VCaP (cell line): ENCODE results near the gene BAG5.

ENCODE experiments used
- H3K27ac ChIP-seq: fragments of 450-650 bp; 2 replicates; pipeline ENCODE4 v1.5.1; 2017
- TF ChIP-seq, protein P1 (sequence below): fragments of 450-650 bp; conservative IDR thresholded peaks from 2 replicates; pipeline ENCODE4 v1.5.1; 2017; ENCODE audit warnings: mild to moderate bottlenecking, moderate library complexity

The BAG5 gene

DNA sequence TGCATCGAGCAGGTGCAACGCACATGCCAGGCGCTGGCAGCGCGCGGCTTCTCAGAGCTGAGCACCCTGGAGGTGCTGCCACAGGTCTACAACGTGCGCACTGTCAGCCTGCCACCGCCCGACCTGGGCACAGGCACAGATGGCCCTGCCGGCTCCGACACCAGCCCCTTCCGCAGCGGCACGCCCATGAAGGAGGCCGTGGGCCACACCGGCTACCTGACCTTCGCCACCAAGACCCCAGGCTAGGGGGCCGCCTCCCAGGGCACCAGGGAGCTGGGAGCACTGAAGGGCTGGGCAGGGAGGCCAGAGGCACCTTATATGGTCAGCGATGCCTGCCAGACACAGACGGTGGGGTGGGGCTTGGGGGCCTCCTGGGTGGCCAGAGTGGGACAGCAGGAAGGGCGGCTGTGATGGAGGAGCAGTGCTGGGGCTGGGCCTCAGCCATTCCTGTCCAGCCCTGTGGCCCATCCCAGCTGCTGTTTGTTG lies 27.8 kb downstream of the BAG5 start:
- TF ChIP-seq, protein P1, sequence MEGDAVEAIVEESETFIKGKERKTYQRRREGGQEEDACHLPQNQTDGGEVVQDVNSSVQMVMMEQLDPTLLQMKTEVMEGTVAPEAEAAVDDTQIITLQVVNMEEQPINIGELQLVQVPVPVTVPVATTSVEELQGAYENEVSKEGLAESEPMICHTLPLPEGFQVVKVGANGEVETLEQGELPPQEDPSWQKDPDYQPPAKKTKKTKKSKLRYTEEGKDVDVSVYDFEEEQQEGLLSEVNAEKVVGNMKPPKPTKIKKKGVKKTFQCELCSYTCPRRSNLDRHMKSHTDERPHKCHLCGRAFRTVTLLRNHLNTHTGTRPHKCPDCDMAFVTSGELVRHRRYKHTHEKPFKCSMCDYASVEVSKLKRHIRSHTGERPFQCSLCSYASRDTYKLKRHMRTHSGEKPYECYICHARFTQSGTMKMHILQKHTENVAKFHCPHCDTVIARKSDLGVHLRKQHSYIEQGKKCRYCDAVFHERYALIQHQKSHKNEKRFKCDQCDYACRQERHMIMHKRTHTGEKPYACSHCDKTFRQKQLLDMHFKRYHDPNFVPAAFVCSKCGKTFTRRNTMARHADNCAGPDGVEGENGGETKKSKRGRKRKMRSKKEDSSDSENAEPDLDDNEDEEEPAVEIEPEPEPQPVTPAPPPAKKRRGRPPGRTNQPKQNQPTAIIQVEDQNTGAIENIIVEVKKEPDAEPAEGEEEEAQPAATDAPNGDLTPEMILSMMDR, result no peak
- H3K27ac ChIP-seq, result no peak overlapping the region

DNA sequence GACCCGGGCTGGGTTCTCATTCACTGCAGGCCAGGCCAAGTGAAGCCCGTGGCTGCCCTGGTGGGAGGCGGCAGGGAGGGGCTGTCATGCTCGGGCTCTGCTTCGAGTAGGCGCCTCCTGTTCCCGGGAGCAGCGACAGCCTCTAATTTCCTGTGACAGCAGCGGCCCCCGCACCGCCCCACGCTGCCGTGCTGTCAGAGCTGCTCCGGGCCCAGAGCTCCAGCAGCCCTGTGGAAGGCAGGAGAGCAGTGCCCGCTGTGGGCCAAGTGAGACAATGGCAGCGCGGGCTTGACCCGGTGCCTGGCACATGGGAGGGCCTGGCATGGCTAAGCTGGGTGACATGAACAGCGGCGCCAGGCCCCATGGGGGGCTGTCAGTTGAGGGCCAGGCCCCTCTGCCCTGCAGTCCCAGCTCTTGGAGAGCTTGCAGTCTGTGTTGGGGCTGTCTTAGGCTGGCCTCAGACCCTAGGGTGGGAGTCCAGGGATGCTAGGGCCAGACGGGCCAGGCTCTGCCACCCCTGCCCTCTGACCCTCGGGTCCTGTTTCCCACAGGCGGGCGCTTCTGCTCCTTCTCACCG lies 28.4 kb downstream of the BAG5 start:
- H3K27ac ChIP-seq, result no peak overlapping the region
- TF ChIP-seq, protein P1, result no peak

- TF ChIP-seq, protein P1, result no peak
Observed at GRCh38 chr14:103533137-103533998, 29.1 kb downstream of the BAG5 start.

DNA sequence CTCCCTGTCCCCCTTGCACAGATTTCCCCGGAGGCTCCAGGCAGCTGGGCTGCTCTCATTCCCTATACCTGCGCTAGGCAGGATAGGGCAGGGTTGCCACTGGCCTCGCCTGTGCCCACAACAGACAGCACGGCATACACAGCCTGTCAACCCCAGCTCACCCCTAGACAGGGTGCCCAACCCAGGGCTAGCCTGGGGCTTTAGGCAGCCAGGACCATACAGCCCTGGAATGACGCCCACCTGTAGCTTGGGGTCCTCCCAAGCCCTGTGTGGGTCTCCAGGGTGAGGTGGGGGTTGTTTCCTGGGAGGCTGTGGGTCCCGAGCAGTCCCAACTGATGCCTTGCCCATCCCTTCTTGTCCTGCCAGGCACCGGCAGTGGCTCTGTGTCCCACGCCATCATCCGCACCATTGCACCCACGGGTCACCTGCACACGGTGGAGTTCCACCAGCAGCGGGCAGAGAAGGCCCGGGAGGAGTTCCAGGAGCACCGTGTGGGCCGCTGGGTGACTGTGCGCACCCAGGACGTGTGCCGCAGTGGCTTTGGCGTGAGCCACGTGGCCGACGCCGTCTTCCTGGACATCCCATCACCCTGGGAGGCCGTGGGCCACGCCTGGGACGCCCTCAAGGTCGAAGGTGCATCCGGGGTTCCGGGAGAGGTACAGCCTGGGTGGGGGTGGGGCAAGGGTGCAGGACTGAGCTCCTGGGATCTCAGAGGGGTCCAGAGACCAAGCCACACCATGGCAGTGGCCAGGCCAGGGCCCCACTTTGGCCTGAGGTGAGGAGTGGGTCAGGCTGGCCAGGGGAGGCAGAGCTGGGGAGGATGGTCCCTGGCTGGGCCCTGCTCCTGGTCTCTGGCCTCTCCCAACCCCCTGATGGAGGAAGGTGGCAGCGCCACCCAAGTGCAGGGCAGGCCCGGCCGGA lies 30.0 kb downstream of the BAG5 start:
- H3K27ac ChIP-seq, result no peak overlapping the region
- TF ChIP-seq, protein P1, result no peak

More at GRCh38 chr14:103533137-103533998, 29.1 kb downstream of the BAG5 start:
- H3K27ac ChIP-seq, result no peak overlapping the region

DNA sequence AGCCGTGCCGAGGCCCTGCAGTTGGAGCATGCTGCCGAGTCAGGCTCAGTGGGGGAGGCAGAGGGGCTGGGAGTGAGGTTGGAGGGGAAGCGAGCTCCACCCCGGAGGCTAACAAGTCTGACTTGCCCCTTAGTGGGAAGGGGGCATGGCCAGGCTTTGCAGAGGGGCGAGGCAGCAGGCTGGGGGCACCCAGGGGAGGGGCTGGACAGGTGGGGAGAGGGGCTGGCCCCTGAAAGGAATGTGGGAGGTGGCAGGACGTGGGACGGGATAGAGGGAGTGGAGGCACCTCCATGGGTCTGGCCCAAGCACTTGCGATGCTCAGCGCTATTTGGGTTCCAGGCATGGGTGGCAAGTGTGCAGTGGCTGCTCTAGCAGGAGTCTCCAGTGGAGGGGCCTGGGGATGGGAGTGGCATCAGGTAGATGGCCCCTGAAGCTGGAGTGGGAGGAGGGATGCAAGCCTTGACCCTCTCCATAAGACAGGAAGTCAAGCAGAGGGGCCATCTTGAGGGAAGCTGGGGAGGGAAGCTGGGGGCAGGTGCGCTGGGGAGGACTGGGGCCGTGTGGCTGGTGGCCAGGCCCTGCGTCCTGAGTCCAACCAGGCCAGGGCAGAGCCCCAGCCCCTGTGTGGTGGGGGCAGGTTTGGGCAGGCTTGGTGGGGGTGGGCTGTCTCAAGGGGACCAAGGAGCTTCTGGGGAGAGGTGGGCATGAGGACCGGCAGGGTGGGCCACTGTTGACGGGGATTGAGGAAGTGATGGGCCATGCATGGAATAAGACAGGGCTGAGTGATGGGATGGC lies 30.8 kb downstream of the BAG5 start:
- no peak overlapping the region for H3K27ac ChIP-seq
- TF ChIP-seq, protein P1, result no peak

DNA sequence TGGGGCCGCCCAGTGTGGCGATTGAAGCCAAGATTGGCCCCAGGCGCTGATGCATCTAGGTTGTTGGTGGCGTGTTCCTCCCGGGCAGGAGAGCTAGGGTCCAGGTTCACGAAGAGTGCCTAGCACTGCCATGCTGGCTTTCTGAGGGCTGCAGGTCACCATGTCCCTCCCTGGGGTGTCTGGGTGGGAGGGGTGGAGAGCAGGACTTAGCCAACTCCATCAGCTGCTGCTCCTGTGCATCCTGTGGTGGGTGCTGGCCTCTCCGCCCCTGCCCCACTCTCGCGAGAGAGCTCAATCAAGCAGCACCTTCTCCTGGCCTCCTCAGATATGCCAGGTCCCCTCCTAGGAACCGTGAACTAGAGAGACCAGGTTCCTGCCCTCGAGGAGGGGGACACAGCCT lies 31.6 kb downstream of the BAG5 start:
- no peak overlapping the region for H3K27ac ChIP-seq
- TF ChIP-seq, protein P1, result no peak
